KBM-7 (cell line): ENCODE data around the gene MSL3B.
A peak's percentile ranks its signal among the peaks of the same experiment; 100 is the strongest.

Experiments used
- DNase-seq: peaks from one replicate; pipeline ENCODE4 v3.0.0-alpha.2; 2015
- in situ Hi-C: fragments of 300-500 bp; cut with MboI; formaldehyde crosslinking; loops from 2 replicates; pipeline ENCODE4 v1.14.3; 2020; ENCODE audit warnings: low sequenced_read_pairs, low pct_unique_long_range_greater_than_20kb, mixed read lengths

MSL3B gene

DNA sequence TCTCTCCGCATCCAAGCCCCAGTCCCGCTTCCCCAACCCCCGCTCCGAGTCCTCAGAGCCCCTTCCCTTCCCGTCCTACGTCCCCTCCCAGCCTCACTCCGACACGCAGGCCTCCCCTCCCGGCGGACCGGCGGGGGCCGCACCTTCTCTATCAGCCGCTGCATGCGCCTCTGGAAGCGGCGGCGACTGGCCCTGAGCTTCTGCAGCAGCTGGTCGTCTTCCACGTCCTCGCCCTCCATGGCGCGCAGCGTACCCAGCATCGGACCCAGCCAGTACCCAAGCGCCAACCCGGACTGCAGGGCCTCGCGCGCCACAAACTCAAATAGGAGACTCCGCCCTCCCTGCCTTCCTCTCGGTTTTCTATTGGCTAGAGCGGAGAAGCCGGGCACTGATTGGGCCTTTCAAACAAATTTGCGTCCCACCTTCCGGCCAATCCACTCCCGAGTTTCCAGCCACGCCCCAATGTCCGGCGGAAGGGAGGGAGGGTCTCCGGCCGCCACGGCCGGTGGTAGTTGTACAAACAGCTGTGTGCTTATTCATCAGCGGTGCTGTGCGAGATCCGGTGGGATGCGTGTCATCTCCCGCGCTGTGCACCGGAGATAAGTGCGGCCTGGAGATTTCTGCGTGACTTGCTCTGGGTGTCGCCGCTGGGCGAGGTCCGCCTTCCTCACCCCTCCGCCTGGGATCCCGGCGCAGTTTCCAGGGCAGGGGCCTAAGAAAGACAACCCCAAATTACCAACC lies 13.8 kb downstream of the MSL3B start, which contains the start of gene HJURP:
Gene HJURP, minus strand, starts transcription at position 295 of the 741 bp plus-strand sequence. Its CDS starts 35 bp downstream, at position 260.
- in situ Hi-C loops: no loop called here
- DNase-seq: peak; percentile 97

DNA sequence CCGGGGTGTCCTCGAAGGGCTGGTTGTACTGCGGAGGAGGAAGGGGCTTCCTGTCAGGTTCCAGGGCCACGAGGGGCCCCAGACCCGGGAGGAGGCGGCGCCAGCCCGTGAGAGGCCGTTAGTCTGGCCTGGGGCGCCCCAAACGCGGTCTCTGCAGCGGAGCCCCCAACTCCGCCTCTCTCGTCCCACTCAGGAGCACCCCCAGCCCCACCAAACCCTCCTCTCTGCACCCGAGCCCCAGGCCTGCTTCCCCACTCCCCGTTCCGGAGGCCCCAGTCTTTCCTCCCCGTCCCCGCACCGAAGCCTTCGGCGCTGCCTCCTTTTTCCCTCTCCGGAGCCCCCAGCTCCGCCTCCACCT lies 14.3 kb downstream of the MSL3B start:
- in situ Hi-C loops: no loop called here
- DNase-seq: no peak

DNA sequence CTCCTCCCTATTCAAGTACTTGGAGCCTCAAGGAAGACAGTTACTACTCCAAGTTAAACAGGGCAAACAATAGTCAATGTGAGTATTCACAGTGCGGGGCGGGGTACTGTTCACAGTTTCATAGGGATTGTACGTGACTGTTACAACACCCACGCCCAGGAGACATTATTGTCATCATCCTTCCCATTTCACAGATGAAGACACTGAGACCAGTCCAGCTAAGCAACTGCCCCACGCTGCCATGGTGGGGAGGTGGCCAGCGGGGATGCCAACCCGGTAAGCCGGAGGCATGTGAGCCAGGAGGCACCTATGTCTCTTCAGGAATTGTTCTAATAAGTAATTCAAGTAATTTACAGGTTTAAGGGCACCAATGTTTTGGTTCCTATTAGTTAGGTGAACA lies 14.8 kb downstream of the MSL3B start:
- in situ Hi-C loops: no loop called here
- no peak for DNase-seq

DNA sequence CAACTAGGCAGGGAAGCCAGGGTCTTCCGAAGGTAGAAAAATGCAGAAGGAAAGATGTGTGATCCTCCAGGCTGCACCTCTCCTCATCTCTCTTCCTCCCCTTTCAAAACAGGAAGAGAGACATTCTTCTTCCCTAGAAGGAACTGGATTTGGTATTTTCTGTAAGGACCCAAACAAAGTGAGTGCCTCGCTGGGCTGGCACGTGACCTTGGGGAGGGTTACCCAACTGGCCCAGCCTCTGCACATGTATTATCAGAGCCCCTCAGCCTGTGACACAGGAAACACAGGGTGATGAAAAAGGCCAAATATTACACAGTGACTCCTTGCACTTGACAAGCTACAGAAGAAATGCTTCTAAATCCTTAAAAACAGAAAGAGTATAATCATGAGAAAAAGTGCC lies 16.1 kb downstream of the MSL3B start:
- DNase-seq: peak; percentile 81
- in situ Hi-C loops: no loop called here

DNA sequence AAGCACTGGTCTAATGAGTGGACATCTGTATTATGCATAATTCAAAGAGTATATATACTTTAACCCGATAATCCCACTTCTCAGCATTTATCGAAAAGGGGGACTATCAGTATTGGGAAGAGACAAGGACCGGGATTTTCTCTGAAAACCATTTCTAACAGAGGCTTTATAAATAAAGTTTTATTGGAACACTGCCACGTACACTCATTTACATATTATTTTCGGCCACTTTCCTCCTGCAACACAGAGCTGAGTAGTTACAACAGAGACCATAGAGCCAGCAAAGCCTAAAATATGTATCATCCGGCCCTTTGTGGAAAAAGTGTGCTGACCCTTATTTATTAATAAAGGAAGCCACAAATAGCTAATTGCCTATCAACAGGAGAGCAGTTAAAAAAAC lies 17.0 kb downstream of the MSL3B start:
- in situ Hi-C loops: no loop called here
- no peak for DNase-seq

DNA sequence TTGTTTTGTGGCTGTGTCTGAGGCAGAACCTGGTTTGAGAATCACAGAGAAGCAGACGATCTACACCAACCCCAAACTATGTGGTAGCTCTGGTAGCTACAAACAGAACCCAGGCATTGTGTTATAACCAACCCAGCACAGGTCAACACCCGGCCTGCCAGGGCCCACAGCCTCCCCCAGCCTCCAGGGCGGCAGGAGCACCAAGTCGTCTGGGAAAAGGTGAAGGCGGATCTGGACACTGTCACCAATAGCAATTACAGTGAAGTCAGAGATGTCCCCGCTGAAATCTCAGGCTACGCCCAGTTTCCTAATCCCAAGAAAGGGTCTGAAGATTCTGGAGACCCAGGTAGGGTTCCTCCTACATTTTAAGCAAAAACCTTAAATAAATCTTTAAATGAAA lies 17.4 kb downstream of the MSL3B start:
- DNase-seq: no peak
- in situ Hi-C loops: no loop called here

DNA sequence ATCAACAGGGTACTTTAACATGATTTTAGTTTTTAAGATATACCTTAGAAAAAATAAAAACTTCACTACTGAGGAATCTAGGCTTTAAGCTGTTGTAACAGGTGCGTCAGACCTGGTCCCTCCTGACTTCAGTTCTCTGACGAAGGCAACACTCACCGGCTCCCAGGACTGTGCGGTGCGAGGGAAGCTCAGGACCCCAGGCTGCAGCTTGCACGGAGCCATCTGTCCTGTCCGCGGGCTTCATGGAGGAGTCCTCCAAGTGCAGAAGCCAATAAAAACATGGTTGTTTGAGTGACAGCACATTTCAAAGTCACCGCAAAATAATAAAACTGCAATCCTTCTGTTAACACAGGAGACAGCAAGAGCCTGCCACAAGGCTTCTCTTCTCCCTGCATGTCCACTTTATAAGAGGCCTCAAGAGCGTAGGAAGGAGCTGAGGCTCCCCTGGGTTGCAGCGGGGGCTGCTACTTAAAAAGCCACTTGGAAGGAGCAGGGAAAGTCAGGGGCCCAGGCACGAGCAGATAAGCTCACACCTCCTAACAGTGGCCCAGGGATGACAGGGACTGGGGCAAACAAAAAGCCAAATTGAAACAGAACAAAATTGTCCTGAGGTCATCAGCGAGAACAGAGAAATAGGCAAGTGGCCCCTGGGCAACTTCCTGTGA lies 18.4 kb downstream of the MSL3B start:
- in situ Hi-C loops: no loop called here
- DNase-seq: no peak

DNA sequence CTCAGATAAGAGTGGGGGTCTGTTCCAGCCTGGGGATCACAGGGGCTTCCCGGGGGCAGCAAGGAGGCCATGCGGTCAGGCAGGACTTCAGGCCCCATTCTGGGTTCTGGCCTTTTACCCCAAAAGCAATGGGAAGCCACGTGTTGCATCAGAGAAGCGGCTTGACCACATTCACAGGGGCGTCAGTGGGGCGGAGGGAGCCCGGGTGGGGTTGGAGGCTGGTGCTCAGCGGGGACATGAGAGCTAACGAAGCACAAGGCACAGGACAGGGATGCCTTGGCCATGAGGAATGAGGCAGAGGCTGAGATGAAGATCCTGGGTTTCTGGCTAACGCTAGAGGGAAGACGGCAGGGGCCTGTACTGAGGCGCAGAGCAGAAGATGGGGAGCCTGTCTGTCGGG lies 19.9 kb downstream of the MSL3B start:
- no peak for DNase-seq
- in situ Hi-C loops: no loop called here

DNA sequence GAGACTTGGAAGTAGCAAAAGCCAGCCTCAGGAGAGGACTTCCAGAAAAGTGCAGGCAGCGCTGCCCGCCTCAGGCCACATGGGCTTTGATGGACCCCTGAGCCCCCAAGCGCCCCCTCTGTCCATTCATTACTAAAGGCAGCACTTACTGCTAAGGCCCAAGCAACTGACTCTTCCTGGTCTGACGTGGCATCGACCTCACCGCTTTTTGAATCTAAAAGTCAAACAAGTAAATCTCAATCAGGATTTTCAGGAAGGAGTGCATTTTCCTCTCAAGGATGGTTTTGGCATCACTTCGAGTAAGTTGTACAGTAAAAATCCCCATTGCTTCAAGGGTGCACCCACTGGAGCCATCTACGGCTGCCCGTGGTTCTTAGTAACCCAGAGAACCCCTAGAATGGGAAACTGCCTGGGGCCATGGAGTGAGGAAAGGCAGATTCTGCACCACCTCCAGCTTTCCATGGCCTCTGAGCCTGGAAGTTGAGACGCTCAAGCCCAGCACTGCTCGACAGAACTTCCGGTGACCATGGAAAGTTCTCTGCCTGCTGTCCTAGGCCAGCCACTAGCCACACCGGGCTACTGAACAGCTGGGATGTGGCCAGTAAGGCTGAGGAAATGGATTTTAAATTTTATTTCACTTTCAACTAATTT lies 20.8 kb downstream of the MSL3B start:
- in situ Hi-C loops: no loop called here
- DNase-seq: no peak

DNA sequence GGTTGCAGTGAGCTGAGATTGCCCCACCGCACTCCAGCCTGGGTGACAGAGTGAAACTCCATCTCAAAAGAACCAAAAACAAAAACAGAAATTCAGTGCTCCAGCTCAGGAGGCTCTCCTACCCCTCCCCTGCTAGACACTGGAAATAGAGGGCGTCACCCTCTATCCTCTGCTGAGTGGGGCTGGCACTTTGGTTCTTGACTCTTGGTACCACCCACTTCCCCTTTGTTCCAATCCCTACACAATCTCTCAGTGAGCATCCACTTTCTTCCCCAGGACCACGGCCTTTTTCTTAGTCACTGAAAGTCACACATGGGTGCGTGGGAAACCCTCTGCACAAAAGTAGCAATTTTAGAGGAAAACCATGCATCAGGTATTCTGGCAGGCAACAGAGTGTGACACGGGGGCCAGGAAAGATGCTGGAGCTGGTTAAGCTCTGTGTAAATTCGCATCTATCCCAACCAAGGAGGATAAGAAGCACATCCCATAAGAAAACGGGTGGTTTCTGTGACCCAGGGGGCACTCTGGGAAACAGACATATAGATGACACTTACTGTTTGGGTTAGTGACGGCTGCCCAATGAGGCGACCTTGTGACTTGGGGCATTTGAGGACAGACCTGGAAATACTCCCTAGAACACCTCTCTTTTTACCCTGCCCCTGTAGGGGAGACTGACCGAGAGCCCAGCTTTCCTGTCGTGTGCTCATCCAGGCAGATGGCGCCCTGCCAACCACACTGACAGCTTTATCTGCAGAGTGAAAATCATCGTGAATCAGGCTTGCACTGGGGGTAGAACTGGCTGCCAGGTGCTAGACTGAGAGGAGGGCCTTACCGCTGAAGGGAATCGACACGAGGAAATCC lies 21.6 kb downstream of the MSL3B start:
- DNase-seq: no peak
- in situ Hi-C loops: no loop called here

DNA sequence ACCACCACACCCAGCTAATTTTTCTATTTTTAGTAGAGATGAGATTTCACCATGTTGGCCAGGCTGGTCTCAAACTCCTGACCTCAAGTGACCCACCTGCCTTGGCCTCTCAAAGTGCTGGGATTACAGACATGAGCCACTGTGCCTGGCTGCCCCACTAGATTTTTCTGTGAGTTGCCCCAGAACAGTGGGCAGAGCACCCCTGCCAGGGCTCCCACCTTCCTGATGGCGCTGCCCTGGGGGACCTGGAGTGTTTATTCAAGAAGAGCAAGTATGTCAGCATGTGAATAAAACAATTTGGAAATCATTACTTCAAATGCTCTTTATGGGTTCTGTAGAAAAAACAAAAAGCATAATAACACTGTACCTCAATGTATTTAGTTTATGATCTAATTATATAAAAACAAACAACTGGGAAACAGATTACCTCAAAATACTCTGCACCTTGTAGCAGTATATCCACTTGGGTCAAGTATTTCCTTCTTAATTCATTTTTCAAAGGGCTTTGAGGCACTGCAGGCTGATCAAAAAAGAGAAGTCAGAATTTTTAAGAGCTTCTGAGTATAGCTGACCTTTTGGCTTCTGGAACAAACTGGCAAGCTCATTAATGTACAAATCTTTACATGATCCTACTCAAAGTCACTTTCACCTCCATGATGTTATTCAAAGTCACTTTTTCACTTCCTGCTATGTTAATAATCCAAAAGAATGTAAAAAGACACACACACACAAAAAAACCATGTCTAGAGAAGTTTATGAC lies 22.7 kb downstream of the MSL3B start:
- in situ Hi-C loops: no loop called here
- DNase-seq: no peak

DNA sequence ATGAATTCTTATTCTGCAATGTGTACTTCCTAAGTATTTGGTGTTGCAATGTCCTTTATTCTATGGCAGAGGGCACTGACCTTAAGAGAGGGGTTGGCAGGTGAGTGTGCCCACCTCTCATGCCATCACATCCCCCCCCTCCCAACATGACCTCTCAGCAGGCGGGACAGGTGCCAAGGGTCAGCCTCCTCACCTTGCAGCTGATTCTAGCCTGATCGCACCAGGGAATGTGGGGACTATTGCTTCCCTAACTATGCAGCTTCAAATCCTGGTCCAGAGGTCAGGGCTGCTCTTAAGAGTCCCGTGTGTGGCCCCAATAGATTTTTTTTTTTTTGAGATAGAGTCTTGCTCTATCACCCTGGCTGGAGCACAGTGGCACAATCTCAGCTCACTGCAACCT lies 23.4 kb downstream of the MSL3B start:
- no peak for DNase-seq
- in situ Hi-C loops: no loop called here

DNA sequence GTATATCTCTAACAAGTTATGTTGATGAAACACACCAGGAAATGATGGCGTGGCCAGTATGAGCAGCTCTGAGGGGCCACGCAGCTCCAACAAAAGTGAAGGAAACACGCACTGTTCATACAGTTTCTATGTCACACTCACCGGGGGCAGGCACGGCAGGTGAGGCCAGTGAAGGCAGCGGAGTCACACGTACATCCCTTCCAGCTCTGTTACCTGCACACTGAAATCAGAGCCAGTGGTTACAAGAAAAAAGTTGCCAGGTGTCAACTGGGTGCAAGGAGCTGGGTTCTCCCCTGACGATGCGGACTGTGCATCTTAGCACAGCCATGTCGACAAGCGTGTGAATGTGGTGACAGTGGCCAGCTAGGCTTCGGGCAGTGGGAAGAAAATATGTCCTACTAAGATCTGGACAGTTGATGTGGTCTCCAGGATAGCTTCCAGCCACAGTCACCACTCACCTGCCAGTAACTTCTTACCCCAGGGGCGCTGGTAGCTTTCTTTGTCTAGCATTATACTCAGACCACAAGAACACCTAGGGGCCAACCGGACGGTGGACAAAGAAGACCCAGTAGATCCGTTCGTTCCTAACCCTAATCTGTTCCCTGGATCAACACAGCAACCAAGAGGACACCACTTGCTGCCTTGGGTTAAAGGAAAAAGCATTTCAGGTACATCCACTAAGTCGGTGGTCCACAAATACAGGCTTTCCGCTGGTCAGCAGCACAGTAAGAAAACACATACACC lies 23.9 kb downstream of the MSL3B start:
- in situ Hi-C loops: no loop called here
- DNase-seq: no peak

DNA sequence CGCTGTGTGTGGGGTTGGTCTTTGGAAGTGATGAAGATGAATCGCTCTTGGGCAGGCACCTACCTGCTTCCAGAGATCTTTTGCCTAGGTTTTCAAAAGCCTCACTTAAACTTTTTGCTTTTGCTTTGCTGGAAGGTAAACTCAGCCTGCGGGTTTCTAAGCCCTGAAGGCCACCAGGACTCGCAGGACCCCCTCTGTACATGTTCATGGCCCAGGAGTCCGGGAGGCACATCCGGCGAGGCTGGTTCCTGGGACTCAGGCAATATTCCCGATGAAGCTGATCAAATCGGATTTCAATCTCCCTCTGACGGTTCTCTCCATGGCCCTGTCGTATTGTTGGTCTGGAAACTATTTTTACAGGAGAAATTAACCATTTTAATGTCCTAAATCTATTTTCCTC lies 27.0 kb downstream of the MSL3B start:
- no peak for DNase-seq
- in situ Hi-C loops: no loop called here

DNA sequence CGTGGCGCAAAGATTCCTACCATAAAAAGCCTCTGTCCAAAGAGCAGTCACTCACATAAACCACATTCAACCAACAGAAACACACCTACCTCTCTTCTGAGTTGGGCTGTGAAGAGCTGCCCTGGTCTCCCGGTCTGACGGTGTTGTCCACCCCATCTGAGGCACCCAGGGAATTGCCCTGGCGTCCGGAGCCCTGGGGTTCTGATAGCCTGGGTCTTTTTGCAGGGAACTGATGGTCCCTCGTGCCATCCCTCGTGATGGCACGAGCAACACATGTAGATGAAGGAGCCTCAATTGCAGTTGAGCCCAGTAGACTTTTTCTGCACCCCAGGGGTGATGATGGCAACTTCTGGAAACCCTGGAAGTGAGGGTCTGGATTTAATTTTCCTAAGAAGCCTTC lies 27.7 kb downstream of the MSL3B start:
- in situ Hi-C loops: no loop called here
- DNase-seq: no peak

DNA sequence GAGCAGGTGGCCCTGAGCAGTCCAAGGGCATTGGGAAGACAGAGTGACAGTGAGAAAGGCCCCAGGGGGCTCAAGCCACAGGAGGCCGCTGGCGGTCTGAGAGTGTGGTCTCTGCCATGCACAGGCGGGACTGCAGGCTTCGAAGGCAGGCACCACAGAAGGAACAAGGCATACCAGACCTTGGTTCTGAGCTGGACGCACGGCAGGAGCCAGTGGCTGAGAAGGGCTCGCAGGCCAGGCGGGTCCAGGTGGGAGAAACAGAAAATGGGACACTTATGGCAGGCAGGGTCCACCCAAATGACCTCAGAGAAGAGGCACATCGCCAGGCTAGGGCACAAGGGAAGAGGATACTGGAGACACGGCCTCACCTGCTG lies 28.8 kb downstream of the MSL3B start:
- in situ Hi-C loops: no loop called here
- no peak for DNase-seq

DNA sequence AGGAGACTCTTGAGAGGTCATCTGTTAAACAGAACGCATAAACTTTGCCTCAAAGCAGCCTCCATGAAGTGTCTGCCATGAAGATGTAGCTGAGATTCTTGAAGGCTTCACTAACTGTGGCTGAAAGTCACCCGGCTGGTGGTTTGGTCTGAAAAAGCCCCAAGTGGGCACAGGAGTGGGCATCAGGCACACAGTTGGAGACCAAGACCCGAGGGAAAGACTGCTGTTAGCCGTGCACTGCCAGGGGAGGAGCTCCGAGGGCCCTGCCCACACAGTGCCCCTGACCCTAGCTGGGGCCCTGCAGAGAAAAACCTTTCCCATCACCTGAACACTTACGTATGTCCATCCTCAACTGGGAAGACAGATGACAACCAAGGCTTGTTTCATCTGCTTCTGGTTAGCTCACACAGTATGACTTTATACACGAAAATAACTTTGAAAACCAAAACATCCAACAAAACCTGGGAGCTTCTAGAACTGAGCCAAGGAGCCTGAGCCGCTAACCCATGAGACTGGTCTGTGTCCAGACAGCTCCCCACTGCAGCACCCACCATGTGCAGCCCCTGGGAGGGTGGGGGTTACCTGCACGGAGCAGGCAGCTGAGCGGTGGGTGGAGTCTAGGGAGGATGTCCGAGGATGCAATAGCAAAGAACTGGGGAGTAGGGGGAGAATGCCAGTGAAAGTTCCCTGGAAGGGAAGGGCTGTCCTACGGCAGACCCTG lies 29.3 kb downstream of the MSL3B start:
- in situ Hi-C loops: no loop called here
- no peak for DNase-seq

DNA sequence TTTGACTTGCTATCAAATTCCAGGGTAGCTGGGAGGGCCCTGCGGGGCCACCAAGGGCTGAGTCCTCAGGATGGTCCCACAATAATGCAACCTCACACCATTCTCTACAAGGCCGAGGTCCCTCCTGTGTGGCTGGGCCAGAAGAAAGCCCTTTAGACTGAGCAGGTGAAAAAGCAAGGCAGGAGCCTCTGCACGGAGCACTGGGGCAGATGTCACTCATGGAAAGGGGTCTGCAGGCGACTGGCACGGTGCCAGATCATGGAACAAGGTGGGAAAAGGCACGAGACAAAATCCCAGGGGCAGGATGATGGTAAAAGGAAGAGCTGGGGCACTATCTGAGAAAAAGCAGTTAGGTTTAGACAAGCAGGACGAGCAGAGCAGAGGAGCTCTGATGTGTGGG lies 29.9 kb downstream of the MSL3B start:
- DNase-seq: no peak
- in situ Hi-C loops: no loop called here
